SH-SY5Y (cell line): Measurements from ENCODE around the gene SYCP3.

Source experiments
- GATA2 ChIP-seq: IDR thresholded peaks from 2 replicates; pipeline ENCODE4 v1.6.1; 2011; ENCODE audit warnings: mild to moderate bottlenecking, low read depth, low read length
- GATA3 ChIP-seq: IDR thresholded peaks from 2 replicates; pipeline ENCODE4 v1.6.1; 2011; ENCODE audit warnings: low read depth, mild to moderate bottlenecking, low read length, moderate library complexity

GRCh38 chr12:101727098-101727497 is 12.2 kb downstream of the SYCP3 start:
- TF ChIP-seq GATA3 = no peak
- TF ChIP-seq GATA2 = no peak
